NCI-H748 treated with DMSO at 0.1 percent for 48 hours (cell line): Measurements from ENCODE around the gene SAMD11.

Experiments
- DNase-seq: peaks from one replicate; lab custom pipeline; 2025; lab: John Stamatoyannopoulos, UW

The SAMD11 gene

DNA sequence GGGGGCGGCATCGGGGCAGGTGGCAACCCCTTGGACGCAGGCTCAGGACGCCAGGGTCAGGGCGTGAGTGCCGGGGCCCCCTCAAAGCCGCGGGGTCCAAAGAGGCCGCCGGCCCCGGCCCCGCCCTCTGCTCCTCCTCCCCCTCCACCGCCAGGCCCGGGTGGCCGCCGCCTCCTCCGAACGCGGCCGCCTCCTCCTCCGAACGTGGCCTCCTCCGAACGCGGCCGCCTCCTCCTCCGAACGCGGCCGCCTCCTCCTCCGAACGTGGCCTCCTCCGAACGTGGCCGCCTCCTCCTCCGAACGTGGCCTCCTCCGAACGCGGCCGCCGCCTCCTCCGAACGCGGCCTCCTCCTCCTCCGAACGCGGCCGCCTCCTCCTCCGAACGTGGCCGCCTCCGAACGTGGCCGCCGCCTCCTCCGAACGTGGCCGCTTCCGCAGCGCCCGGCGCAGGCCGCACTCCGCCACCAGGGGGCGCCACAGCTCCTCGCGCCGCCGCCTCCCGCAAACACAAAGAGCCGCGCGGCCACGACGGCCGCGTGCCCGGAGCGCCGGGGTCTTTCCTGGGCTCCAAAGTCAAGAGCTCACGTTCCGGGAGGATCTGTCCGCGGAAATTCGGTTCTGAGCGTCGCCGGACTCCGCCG, 19.3 kb upstream of the SAMD11 start:
- peak; percentile 8 for DNase-seq

DNA sequence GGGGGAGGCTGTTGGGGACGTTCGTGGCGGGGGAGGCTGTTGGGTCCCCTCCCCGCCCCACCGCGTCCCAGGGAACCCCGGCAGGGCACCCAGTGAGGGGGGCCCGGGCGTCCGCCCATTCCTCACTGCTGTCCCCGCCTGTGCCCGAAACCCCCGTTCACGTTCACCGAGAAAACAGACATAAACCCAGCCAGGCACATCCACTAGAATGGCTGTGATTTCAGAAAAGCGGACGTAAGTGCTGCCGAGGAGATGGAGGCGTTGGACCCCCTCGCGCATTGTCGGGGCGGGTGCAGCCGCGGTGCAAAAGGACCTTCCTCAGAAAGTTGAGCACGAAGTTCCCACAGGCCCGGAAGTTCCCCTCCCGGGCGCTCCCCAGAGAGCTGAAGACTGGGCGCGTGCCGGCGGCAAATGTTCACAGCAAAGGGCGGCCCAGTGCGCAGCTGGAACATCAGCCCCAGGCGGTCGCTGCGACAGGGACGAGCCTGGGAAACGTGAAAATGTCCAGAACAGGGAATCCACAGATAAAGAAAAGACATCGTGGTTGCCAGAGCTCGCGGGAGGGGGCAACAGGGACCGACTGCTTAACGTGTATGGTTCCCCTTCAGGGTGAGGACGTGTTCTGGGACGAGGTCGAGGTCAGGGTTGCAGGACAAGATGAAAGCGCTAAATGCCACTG, 18.5 kb upstream of the SAMD11 start:
- DNase-seq = no peak

DNA sequence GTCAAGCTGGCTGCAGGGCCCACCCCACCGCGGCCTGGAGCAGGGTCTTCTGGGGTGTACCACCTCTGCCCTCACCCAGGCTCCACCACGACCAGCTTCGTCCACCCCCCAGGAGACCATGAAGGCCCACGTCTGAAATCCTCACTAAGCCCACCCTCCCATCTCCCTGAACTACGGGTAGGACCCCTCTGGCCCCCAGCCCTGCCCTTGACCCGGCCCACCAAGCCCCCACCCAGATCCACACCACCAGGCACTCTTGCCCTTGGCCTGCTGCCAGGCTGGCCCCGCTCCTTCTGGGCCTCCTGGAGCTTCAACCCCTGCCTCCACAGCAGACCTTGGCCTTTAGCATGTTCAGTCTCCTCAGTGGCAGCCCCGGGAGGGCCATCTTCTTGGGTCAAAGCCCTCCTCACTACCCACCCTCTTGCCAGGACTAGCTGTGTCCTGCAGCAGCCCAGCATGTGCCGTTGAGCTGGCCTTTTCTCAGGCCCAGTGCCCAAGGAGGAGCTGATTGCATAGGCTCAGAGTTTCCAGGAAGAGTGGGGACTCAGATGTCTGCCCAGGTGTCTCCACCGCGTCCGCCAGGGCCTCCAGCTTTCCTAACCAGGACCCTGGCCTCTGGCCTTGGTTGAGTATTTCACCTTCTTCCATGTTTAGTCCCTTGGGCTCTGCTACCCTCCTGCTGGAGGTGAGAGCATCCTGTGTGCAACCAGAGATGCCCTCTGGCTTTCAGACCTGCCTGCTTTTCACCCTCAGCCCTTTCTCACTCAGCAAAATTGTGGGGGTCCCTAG, 17.7 kb upstream of the SAMD11 start:
- DNase-seq = no peak

DNA sequence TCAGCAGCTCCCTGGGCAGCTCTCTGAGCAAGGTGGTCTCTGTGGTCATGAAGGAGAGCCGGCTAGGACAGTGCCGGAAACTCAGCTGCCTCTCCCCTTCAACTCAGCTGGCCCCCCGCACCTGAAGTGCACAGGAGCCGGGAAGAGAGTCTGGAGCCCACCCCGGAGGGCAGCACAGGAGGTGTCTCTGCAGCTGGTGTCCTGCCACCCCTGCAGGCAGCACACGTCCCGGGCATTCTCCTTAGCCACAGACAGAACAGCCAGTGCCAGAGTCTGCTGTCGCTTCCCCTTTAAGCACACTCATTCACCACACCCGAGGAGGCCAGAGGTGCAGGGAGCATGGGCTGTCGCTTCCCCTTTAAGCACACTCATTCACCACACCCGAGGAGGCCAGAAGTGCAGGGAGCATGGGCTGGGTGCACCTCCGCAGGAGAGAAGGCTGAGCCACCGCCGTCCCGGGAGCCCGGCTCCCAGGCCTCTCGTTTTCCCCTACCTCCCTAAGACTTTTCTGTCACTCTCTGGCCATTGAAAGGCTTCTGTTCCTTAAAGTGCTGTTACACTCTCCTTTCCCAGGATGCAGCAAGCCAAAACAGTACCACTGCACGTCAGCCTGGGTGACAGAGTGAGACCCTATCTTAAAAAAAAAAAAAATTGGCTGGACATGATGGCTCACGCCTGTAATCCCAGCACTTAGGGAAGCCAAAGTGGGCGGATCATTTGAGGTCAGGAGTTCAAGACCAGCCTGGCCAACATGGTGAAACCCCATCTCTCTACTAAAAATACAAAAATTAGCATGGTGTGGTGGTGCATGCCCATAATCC, 16.9 kb upstream of the SAMD11 start:
- no peak for DNase-seq

DNA sequence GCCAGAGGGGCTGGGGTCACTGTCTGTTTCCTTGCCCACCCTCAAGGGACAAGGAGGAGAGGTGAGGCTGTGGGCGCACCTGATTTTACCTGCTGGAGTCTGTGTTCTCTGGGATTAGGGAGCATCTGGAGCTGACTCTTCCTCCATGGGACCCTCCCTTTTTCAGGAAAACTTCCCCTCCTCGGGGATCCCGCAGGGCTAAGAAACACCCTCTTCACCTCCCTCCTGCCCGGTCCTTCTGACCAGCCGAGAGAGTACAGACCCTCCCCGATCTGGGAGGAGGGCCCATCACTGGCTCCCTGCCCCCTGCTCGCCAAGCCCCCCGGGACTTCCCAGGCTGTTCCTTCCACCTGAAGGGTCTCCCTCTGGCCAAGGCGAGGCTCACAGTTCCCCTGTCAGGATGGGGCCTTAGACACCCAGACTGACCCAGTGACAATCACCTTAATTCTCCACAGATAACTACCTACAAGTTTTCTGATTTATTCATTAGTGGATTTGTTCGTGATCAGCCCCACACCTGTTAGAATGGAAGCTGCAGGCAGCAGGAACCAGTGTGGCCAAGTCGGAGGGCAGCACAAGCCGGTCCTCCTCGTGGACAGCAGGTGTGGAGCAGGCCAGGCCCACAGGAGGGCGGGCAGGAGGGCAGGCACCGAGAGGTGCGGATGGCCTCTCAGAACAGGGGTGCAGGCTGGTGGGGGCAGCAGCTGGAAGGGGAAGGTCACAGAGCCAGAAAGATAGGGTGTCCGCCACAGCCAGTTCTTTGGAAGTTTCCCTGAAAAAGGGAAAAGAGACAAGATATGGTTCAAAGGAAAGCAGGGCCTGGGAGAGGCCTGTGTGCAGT, 15.9 kb upstream of the SAMD11 start:
- DNase-seq = no peak

DNA sequence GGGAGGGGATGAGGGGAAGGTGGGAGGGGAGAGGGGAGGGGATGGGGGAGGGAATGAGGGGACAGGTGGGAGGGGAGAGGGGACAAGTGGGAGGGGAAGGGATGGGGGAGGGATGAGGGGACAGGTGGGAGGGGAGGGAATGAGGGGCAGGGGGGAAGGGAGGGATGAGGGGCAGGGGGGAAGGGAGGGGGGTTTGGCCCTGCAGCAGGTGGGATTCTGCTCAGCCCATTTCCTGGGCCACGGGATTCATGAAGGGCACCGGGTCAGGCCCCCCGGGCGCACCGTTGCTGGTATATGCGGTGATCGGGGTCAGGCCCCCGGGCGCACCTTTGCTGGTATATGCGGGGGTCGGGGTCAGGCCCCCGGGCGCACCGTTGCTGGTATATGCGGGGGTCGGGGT, 15.1 kb upstream of the SAMD11 start:
- DNase-seq = no peak

DNA sequence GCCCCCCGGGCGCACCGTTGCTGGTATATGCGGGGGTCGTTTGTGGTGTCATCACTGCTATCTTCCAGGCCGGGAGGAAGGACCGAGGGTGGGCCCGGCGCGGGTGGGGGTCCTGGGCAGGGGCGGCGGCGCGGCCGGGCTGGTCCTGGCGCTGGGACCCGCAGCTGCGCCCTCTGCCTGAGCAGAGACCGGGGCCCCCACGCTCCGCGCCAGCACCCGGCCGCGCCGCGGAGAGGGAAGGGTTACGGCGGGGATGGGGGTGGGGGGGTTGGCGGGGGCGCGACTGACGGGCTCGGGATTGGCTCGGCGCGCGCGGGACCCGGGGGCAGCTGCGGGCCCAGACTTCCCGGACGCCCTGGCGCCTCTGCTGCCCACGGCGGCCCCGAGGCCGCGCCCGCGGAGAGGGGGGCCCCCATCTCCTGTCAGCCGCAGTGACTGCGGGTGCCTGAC, 13.8 kb upstream of the SAMD11 start:
- DNase-seq = no peak

DNA sequence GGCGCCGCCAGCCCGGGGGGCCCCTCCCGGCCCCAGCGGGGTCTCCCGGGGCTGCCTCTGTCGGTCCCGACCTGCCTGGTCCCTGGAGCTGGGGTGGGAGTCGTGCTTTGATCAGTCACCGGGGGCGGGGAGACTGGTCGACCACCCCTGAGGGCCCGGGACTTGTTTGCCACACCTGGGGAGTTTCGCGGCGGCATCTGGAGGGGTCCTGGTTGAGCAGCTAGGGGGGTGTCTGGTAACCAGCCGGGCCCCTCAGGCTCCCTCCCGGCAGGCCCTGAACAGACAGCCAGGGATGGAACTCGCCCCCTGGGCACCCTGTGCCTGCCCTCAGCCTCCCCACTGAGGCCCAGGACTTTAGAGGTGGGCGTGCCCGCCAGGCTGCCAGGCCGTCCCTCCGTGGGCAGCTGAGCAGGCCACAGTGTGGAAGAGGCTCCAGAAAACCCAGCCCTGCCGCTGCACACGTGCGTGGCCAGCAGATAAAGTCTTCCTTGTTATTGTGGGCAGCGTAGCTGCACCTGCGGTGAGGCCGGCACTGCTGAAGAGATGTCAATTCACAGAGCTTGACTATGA, 13.3 kb upstream of the SAMD11 start:
- no peak for DNase-seq

DNA sequence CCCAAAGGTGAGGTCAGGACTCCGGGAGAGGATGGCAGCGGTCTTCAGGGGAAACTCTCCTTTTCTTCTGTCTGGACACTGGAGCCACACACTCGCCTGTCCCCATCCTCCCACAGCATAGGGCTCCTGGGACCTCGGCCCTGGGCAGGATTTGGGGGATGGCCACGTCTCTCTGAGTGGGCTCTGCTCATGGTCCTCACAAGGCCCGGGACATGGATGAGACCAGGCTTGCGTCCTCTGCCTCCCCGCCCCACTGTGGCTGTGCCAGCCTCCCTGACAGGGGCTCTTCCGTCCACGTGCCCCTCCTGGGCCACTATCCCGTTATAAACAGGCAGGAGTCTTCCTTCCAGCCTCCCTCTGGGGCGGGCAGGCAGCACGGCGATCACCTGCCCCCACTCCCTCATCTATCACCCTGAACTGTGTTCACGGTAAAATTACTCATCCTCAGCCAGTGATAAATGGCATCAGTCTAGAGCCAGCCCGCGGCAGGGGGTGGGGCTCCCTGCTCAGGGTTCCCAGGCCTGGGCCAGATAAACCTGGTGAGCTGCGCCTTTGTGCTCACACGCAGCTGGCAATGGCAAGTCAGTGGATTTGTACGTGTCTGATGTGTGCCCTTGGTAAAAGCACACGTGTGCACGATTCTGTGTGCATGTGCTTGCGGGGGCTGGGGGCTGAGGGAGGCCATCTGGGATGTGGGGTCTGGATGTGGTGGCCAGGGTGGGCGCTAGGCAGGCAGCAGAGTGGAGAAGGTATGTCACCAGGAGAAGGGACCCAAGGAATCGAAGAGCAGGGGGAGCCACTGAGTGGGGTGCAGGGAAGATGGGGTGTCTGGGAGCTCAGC, 12.6 kb upstream of the SAMD11 start:
- no peak for DNase-seq

DNA sequence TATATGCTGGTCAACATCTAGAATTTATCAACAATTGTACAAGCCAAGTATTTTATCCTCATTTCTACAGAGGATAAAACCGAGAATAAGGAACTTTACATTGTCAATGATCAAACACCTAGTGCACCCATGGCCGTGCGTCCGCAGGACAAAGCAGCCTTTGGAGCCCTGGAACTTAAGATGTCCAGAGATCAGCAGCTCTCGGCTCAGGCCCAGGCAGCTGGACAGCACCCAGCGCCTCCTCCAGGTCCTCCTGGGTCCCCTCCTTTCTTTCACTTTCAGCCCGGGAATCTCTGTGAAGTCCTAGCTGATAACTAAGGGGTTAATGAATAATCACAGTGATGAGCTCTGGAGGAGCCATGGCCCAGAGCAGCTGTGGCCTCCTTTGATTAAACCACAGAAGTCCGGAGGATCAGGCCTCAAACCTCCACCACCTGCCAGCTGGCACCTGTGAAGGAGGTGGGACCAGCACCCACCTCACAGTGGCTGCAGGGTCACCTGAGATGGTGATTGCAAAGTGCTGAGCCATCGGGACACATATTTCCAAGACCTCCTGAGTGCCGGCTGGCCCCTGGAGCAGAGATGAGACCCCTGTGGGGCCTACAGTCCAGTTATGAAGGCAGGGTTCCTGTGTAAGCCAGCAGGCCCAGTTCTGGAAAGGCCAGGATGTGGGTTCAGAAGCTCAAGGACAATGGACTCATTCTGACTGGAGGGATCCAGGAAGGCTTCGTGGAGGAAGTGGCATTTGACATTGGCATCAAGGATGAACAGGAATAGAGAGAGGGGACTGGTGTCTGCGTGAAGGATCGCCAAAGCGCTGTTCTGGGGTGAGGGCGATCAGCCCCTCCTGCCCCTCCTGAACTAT, 11.6 kb upstream of the SAMD11 start:
- DNase-seq = no peak

DNA sequence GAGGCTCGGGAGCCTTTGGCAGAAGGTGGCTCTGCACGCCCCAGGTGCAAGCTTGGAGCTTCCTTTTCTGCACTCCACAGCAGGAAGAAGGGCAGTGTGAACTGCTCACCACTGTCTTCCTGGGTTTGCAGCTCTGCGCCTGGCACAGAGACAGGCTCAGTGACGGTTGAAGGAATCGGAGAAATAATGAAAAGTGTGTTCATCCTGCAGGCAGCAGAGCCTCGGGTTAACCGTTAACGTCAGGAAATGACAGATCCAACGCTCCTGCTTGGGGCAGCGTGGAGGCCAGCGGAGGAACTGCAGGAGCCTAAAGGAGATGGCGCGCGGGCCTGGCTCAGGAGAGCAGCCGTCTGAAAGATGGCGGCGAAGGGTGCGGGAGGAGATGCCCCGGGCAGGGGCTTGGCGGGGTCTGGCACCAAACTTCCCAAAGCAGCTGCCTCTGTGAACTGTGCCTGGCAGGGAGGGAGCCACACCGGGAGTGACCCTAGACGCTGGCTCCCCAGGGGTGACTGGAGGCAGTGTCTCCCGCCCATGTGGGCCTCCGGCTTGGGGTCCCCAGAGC, 10.9 kb upstream of the SAMD11 start:
- no peak for DNase-seq

DNA sequence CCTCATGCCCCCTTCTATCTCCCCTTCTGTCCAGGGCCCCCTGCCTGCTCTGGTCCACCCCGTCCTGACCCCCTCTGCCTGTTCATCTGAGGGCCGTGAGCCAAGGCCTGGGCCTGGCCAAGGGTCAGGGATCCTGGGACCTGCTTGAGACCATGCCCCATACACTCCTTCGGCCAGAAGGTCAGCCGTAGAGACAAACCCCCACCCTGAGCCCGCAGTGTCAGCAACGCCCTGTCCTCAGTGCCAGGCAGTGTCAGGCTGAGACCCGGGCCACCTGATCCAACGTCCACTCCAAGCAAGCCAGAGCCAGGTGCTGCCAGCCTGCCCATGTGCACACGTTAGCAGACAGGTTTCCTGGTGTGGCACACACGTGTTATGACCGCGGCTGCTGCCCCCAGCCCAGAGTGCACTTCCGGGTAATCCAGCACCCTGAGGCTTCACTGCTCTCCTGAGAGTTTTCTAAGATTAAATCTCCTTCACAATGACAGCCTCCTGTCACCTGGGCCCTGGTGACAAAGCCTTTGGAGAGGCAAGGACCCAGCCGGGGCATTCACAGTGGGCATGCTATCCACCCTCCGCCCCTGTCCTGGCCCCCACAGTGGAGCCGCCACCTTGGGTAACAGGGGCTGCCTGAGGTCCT, 10.1 kb upstream of the SAMD11 start:
- DNase-seq = no peak

DNA sequence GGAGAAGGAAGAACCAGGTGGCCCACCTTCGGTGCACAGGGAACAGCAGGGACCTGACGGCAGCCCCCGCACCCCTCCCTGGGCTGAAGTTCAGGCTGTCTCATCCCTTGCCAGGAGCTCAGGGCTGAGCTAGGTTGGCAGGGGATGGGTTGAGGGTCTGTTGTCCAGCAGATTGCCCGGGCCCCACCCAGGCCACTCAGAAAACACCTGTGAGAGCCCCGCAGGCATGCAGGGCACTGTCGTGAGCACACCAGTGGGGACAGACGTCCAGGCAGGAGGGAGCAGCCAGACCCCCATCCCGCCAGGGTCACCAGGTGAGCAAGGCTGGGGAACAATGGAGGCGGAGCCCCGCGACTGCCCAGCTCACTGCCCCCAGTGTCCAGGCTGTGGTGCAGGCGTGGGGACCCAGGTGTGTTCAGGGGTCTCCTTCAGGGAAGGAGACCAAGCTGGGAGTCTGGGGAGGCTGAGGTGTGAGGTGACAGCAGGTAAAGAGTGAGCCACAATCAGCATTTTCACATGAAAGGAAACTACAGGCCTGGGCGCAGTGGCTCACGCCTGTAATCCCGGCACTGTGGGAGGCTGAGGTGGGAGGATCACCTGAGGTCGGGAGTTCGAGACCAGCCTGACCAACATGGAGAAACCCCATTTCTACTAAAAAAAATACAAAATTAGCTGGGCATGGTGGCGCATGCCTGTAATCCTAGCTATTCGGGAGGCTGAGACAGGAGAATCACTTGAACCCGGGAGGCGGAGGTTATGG, 9.4 kb upstream of the SAMD11 start:
- no peak for DNase-seq

DNA sequence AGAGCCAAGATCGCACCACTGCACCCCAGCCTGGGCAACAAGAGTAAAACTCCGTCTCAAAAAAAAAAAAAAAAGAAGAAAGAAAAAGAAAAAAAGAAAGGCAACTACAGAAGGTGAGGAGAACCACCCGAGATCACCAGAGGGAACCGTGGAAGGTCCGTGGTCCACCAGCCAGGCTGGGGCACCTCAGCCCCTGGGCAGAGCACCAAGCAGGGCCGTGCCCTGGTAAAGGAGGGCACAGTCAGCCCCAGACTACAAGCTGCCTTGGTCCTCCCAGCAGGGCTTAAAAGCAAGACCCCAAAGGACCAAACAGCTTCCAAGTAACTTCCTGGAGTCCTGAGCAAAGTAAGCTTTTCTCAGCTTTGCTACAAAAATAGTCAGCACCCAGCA, 8.8 kb upstream of the SAMD11 start:
- DNase-seq = no peak

DNA sequence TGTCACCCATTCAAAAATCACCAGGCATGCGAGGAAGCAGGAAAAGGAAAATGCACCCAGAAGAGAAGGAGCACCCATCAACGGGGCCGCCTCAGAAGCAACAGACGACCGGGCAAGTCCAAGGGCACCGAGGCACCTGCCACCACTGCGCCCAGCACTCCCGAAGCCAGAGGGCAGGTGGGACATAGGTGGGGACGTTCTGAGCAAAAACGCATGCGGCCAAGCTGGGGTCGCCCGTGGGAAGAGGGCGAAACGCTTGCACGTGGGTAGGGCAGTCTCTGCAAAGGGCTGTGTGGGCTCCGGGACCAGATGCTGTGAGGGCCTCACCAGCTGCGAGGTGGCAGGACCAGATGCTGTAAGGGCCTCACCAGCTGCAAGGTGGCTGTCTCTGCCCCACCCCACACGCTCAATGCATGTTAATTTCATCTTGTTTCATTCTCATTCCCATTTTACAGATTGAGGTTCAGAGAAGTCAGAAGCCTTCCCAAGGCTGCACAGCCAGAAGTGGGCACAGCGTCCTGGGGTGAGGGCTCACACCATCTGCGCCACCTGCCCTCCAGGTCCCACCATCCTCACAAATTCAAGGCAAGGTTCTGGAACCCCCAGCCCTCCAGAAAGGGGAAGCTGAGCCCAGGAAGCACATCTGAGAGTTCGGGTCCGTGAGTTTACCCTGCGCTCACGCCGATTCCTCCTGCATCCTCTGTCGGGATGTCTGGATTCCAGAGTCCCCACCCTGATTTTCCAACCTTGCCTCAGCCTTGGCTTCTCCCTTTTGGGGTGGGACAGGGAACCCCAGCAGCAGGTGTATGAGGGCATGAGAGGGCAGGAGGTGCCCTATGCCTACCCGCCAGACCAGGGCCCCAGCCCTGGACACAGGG, 8.2 kb upstream of the SAMD11 start:
- no peak for DNase-seq
